ENCODE data around the gene POLN. TPM values are rescaled to one million over a fixed set of nuclear protein-coding genes. Genes with fewer than 3 reads are reported as not detected.
"Not testable (repeated sequence)": the region's sequence is repeated elsewhere in the genome, so short reads cannot be mapped to it uniquely, and the experiment has no call there.

The POLN gene
- total and polyA plus RNA-seq, 2 donors from 2014 or later, result 1.3 to 3.8 TPM

DNA sequence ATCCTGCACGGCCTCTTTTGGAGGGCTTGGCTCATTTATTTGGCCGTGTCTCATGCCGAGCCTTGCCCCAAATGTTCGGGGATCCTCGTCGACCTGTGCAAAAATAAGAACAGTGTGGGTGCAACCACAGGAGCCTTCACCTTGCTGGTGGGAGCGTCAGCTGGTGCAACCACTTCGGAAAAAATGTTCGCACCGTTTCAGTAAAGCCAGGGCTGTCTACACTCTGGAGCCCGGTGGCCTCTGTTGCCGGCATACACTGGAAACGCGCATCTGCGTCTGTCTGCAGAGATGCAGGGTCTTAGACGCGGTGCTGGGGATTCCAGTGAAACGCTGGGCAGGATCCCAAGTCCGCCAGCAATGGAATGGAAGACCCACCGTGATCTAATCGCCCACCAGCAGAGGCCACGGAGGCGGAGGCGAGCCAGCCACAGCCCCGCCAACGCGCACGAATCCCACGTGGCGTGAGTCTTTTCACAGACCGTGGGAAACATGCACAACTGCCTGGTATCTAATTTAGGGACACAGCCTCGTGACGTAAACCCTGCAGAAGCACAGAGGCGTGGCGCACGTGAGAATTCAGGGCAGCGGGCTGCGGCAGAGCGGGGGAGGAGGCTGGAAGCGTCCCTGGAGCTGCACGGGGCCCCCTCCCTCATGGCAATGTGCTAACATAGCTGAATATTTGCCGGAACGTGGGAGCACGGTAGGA, 33.8 kb upstream of the POLN start:
- intact Hi-C loops (cut with DNase I), result no loop called here
- H3K27ac ChIP-seq (ENCODE audit: low read depth in 2 of 2, low read length in 2 of 2), result no peak overlapping the region
- no peak for FAIRE-seq

DNA sequence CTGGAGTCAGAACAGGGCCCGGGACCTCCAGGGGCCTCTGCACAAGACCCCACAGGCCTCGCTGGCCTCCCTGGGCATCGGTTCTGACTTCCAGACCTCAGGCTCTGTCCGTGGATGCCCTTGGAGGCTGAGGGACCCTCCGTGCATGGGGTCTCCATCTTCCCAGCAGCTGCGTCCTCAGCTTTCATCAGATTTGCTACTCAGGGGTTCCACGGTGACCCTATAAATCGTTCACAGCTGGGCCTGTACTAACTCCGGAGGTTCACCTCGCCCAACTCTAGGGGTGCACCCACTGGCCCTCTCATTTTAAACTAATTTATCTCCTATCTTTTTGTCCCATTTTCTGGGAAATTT, 33.1 kb upstream of the POLN start:
- H3K27ac ChIP-seq (ENCODE audit: low read depth in 2 of 2, low read length in 2 of 2); H3K36me3 ChIP-seq (ENCODE audit: control insufficient read depth in 2 of 3, insufficient read depth in 3 of 3, low read length in 3 of 3); H3K9me3 ChIP-seq (ENCODE audit: control insufficient read depth in 2 of 3, insufficient read depth in 1 of 3, low read length in 3 of 3); H3K4me3 ChIP-seq (ENCODE audit: low read length in 3 of 3); intact Hi-C loops (cut with DNase I); H3K4me1 ChIP-seq (ENCODE audit: control insufficient read depth in 2 of 3, insufficient read depth in 2 of 3, low read depth in 1 of 3, low read length in 3 of 3); H3K9ac ChIP-seq (ENCODE audit: low read length in 3 of 3); H3K27me3 ChIP-seq (ENCODE audit: control insufficient read depth, insufficient read depth, low read length); FAIRE-seq: not testable (repeated sequence)
- peak in 1 of 5 donors; percentile 31 for DNase-seq

More for the DNA sequence above, 33.8 kb upstream of the POLN start:
- no peak overlapping the region for H3K9ac ChIP-seq (ENCODE audit: low read length in 3 of 3)
- TF ChIP-seq, protein P1, sequence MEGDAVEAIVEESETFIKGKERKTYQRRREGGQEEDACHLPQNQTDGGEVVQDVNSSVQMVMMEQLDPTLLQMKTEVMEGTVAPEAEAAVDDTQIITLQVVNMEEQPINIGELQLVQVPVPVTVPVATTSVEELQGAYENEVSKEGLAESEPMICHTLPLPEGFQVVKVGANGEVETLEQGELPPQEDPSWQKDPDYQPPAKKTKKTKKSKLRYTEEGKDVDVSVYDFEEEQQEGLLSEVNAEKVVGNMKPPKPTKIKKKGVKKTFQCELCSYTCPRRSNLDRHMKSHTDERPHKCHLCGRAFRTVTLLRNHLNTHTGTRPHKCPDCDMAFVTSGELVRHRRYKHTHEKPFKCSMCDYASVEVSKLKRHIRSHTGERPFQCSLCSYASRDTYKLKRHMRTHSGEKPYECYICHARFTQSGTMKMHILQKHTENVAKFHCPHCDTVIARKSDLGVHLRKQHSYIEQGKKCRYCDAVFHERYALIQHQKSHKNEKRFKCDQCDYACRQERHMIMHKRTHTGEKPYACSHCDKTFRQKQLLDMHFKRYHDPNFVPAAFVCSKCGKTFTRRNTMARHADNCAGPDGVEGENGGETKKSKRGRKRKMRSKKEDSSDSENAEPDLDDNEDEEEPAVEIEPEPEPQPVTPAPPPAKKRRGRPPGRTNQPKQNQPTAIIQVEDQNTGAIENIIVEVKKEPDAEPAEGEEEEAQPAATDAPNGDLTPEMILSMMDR (IDR thresholded peaks at IDR 0.05; ENCODE audit: borderline replicate concordance, extremely low read depth, insufficient read depth), result no peak
- H3K4me3 ChIP-seq (ENCODE audit: low read length in 3 of 3), result no peak overlapping the region
- no peaks in the 10 kb centered on the region for H3K9me3 ChIP-seq (ENCODE audit: control insufficient read depth in 2 of 3, insufficient read depth in 1 of 3, low read length in 3 of 3)
- H3K36me3 ChIP-seq (ENCODE audit: control insufficient read depth in 2 of 3, insufficient read depth in 3 of 3, low read length in 3 of 3), result peaks cover 0 to 2% (median 0%) of the 10 kb centered on the region in 3 donors
- peak in 1 of 5 donors; percentile 58 for DNase-seq
- H3K27me3 ChIP-seq (ENCODE audit: control insufficient read depth, insufficient read depth, low read length), result no peaks in the 10 kb centered on the region
- no peaks in the 10 kb centered on the region for H3K4me1 ChIP-seq (ENCODE audit: control insufficient read depth in 2 of 3, insufficient read depth in 2 of 3, low read depth in 1 of 3, low read length in 3 of 3)

DNA sequence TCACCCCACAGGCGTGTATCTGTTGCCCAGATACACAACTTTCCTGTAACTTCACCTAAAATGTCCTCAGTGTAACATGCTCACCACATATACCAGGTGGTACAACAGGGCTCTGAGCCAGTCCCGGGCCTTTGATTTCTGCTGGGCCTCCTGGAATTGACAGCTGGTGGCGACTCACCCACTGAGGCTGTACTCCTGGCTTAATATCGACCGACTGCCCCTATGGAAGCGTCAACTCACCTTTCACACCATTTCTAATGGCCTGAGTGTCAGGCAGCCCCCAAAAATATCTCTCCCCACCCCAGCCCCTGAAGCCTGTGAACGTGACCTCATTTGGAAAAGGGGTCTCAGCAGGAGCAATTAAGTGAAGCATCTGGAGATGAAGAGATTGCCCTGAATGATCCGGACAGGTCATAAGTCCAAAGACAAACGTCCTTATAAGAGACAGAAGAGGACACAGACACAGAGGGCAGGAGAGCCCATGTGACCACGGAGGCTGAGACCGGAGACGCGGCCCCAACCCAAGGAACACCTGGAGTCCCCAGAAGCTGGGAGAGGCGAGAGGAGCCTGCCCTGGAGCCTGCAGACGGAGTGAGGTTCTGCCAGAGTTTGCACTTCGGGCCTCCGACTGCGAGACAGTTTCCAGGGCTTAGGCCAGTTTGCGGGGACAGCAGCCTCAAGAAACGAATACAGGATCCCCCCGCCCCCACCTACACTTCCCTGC, 32.6 kb upstream of the POLN start:
- Histone ChIP-seq H3K36me3 (ENCODE audit: control insufficient read depth in 2 of 3, insufficient read depth in 3 of 3, low read length in 3 of 3) (peaks cover 0 to 2% (median 0%) of the 10 kb centered on the region in 3 donors), H3K9me3 (ENCODE audit: control insufficient read depth in 2 of 3, insufficient read depth in 1 of 3, low read length in 3 of 3) (no peaks in the 10 kb centered on the region), H3K27ac (ENCODE audit: low read depth in 2 of 2, low read length in 2 of 2) (no peak overlapping the region), H3K4me1 (ENCODE audit: control insufficient read depth in 2 of 3, insufficient read depth in 2 of 3, low read depth in 1 of 3, low read length in 3 of 3) (no peaks in the 10 kb centered on the region), H3K9ac (ENCODE audit: low read length in 3 of 3) (no peak overlapping the region), H3K4me3 (ENCODE audit: low read length in 3 of 3) (no peak overlapping the region), H3K27me3 (ENCODE audit: control insufficient read depth, insufficient read depth, low read length) (no peaks in the 10 kb centered on the region)
- FAIRE-seq (no peak), DNase-seq (peak in 1 of 5 donors; percentile 45)
- TF ChIP-seq, protein P1 (IDR thresholded peaks at IDR 0.05; ENCODE audit: borderline replicate concordance, extremely low read depth, insufficient read depth), result no peak
- intact Hi-C loops (cut with DNase I), result no loop called here

DNA sequence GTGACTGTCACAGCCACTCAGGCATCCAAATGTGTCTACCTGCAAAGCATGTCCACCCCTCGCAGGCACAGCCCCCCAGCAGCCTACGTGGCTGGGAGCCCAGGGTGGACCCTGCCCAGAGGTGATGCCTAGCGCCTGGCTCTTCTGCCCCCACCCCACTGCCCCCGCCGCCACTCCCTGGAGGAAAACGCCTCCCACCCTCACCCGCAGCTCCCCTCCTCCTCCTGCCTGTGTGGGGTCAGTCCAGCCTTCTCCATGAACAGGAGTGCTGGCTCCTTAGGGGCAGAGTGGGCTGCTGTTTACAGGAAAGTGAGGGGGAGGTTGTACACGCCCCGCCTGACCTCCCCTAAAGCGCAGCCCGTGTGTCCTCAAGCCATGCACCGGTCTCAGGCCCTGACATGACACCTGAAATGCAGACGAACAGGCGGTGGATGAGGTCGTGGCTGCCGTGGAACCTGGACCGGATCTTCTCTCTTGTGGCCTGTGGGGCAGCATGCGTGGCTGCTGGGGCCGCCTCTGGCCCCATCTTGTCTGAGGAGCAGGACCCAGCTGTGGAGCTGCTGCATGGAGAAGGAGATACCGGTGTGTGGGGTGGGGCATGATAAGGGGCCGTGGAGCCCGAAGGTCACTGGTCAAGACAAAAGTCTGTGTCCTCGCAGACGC, 31.9 kb upstream of the POLN start:
- TF ChIP-seq, protein P1 (IDR thresholded peaks at IDR 0.05; ENCODE audit: borderline replicate concordance, extremely low read depth, insufficient read depth), result no peak
- H3K27ac ChIP-seq (ENCODE audit: low read depth in 2 of 2, low read length in 2 of 2), result no peak overlapping the region
- DNase-seq, result peak in 1 of 5 donors; percentile 41
- no peak overlapping the region for H3K4me3 ChIP-seq (ENCODE audit: low read length in 3 of 3)
- H3K9ac ChIP-seq (ENCODE audit: low read length in 3 of 3), result no peak overlapping the region
- H3K4me1 ChIP-seq (ENCODE audit: control insufficient read depth in 2 of 3, insufficient read depth in 2 of 3, low read depth in 1 of 3, low read length in 3 of 3), result no peaks in the 10 kb centered on the region
- intact Hi-C loops (cut with DNase I), result no loop called here
- FAIRE-seq, result no peak
- no peaks in the 10 kb centered on the region for H3K27me3 ChIP-seq (ENCODE audit: control insufficient read depth, insufficient read depth, low read length)
- no peaks in the 10 kb centered on the region for H3K9me3 ChIP-seq (ENCODE audit: control insufficient read depth in 2 of 3, insufficient read depth in 1 of 3, low read length in 3 of 3)
- H3K36me3 ChIP-seq (ENCODE audit: control insufficient read depth in 2 of 3, insufficient read depth in 3 of 3, low read length in 3 of 3), result peaks cover 0 to 2% (median 0%) of the 10 kb centered on the region in 3 donors
